AG20443 (cell line): ENCODE measurements around the gene SLC19A1.

ENCODE experiments used
- DNase-seq: peaks from one replicate; pipeline ENCODE4 v3.0.0; 2012; ENCODE audit warnings: low spot score, mixed read lengths

Gene SLC19A1

DNA sequence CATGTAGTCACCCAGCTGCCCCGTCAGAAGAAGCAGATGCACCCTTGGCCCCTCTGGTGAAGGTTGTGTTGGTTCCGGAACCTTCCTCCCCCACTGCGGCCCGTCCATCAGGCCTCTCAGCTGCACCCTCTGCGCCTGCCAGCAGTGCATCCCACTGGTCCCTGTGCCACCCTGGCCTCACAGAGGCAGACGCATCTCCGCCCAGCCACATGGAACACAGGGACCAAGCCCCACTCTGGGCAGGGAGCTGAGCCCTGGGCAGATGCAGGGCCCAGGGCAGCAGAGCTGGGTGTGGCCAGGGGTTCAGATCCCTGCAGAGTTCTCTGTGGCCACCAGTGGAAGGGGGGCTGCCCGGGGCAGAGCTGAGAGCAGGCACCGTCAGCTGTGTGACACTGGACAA, 50.6 kb downstream of the SLC19A1 start:
- DNase-seq: no peak

DNA sequence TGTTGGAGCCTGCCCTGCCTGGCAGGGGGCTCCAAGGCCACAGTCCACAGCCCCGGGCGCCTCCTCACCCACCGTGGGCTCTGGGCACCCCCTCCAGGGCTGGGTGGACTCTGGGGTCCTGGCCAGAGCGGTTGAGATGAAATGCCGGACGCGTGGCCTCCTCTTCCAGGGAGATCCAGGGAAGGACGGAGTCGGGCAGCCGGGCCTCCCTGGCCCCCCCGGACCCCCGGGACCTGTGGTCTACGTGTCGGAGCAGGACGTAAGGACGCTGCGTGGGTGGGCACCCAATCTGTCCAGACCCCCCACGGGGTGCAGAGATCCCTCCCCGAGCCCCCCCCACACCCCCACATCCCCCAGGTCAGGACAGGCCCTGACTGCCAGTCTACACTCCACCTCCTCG, 51.2 kb downstream of the SLC19A1 start:
- no peak for DNase-seq

DNA sequence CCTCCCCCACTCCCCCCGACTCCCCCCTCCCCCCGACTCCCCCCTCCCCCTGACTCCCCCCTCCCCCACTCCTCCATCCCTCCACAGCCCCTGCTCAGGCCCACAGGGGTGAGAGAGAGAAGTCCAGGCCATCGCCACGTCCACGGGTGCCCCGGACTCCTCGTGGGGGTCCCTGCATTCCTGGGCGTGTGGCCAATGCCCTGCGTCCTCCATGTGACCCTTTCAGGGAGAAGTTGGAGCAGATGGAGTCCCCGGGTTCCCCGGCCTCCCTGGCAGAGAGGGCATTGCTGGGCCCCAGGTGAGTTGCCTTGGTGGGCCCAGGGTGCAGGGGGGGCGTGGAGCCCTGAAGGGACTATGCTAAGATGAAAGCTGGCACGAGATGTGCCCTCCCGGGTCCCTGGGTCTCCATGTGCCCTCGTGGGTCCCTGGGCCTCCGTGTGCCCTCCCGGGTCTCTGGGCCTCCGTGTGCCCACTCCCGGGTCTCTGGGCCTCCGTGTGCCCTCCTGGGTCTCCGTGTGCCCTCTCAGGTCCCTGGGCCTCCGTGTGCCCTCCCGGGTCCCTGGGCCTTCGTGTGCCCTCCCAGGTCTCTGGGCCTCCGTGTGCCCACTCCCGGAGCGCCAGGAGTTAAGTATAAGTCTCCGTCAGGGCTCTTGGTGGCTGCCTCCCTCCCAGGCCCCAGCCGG, 52.0 kb downstream of the SLC19A1 start:
- no peak for DNase-seq

DNA sequence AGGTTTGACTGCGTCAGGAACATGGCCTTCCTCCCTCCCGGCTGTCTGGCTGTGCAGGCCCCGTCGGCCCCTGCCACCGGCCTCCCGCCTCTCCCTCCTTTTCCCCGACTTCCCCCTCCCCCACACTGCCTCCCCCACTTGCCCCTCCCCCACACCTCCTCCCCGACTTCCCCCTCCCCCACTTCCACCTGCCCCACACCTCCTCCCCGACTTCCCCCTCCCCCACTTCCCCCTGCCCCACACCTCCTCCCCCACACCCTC, 52.6 kb downstream of the SLC19A1 start:
- DNase-seq: no peak

DNA sequence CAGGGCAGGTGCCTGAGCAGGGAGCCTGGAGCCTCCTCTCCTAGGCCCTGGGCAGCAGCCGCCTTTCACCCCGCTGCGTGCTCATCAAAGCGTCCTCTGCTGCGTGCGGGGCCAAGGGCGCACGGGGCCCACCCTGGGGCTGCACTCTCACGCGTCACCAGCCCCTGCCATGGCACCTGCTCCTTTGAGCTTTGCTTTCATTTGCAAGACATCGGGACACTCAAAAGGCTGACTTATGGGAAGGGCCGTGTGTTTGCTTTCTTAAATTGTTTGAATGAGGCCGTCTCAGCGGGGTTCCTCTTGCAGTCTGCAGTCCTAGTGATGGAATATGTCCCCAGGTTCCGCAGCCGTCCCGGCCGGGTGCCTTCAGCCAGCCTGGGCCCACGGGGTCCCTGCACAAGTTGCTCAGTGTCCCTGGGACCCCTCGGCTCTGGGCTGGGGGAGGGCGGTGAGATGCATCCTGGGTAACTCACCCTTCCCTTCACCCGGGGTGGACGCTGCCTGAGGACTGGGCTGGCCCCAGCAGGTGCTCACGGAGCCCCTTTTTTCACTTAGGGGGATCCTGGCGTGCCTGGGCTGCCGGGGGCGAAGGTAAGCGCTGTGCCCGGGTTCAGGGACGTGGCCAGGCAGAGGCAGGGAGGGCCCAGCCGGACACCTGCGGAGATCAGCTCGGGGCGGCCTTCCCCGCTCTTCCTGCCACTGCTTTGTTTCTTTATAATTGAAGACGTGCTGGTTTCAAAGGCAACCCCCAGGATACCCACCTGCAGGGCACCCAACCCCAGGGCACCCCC, 53.1 kb downstream of the SLC19A1 start:
- DNase-seq: no peak

DNA sequence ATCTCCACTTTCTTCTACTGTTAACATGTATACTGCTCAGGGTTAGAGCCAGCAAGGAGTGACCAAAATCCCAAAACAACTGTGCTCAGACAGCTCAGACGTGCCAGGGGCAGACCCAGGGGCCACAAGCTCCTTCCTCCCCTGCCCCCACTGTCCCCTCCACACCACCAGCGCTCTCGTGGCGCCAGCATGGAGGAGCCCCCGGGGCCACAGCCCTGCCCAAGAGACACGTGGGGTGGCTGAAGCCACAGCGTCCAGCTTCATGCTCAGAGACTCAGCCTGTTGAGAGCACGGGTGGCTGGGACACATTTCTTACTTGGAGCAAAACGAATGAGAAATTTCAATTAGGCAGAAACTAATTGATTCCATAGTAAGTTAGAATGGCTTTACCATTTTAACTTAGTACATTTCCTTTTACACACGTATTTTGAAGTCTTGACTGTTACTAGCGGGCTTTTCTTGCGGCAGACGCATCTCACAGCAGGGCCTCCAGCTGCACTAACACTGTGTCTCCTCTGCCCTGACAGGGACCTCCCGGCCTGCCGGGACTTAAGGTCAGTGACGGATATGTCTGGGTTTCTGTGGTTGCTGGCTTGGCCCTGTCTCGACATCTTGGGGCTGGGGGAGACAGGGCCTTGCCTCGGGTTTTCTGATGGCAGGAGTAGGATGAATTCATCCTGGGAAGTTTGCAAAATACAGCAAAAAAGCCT, 54.2 kb downstream of the SLC19A1 start:
- DNase-seq: no peak

DNA sequence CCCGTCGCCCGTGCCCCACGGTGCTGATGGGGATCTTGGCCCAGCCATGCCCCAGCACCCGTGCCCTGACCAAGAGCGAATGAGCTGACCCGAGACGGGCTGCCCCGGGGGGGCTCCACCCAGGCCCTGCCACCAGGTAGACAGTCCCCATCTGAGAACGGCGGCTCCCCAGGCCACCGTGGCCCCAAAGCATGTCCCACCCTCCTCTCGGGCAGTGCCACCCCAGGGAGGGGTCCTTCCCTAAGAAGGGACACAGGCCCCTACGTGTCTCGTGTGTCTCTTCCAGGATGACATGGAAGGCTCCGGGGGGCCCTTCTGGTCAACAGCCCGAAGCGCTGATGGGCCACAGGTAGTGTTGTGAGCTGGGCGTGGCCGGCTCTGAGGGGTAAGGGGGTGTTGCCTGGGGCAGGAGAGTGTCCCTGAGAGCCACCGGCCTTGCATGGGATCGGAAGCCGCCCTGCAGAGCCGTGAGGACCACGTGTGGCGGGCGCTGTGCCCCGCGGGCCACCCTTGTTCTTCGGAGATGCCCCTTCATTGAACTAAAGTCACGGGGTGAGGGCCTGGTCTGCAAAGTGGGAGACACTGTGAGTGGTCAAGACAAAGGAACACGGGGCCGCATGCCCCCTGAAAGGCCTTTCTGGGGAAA, 55.0 kb downstream of the SLC19A1 start:
- no peak for DNase-seq

DNA sequence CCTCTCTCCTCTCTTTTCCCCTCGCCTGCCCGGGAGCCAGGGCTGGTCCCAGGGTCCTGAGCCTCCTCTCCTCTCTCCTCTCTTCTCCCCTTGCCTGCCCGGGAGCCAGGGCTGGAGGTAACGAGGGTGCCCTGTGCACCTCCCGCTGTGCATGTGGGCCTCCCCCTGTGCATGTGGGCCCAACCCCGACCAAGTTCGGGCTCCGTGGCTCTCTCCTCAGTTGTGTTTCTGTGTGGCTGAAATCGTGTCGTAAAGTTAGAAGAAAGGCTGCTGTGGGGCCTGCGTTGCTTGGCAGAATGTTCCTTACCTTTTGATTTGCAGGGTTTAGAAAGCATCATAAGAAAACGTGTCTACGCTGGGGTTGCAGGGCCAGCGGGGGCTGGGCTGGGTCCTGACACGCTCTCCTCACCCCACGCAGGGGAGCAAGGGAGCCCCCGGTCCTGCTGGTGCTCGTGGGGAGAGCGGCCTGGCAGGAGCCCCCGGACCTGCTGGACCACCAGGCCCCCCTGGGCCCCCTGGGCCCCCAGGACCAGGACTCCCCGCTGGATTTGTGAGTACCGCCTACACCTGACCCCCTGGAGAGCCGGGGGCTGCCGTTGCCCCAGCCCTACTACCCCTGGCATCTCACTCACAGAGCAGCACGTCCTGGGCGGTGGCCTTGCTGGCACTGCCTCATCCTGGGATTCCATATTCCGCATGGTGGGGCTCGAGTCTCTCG, 55.6 kb downstream of the SLC19A1 start:
- DNase-seq: no peak

DNA sequence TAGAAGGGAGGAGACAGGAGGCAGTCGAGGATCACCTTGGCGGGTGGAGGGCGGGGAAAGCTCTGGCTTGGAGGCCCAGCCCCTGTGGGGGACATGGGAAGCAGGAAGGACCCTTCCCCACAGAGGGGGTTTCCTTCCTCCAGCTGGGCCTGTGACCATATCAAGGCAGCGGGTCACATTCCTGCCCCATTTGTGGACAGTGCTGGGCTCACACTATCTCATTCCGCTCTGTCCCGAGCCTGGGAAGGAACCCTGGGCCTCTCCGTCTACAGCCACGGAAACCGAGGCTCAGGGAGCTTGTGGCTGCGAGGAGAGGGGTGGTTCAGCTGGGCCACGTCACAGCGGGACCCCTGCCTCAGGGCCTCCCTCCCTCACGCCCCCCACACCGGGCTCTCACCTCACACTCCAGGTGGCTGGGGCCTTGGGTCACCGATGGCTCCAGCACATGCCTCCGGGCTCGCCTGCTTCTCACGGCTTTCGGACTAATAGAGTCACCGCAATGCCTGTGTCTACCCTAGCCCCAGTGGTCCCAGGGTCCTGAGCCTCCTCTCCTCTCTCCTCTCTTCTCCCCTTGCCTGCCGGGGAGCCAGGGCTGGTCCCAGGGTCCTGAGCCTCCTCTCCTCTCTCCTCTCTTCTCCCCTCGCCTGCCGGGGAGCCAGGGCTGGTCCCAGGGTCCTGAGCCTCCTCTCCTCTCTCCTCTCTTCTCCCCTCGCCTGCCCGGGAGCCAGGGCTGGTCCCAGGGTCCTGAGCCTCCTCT, 56.4 kb downstream of the SLC19A1 start:
- DNase-seq: no peak

DNA sequence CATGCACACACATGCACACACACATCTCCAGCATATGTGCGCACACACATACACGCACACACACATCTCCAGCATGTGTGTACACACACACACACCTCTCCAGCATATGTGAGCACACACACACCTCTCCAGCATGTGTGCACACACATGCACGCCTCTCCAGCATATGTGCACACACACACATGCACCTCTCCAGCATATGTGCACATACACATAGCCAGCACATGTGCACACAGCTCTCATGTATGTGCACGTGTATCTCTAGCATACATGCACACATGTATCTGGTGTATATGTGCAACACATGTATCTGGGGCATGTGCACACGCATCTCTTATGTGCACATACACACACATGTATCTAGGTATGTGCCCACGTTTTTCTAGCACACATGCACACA, 57.9 kb downstream of the SLC19A1 start:
- no peak for DNase-seq

DNA sequence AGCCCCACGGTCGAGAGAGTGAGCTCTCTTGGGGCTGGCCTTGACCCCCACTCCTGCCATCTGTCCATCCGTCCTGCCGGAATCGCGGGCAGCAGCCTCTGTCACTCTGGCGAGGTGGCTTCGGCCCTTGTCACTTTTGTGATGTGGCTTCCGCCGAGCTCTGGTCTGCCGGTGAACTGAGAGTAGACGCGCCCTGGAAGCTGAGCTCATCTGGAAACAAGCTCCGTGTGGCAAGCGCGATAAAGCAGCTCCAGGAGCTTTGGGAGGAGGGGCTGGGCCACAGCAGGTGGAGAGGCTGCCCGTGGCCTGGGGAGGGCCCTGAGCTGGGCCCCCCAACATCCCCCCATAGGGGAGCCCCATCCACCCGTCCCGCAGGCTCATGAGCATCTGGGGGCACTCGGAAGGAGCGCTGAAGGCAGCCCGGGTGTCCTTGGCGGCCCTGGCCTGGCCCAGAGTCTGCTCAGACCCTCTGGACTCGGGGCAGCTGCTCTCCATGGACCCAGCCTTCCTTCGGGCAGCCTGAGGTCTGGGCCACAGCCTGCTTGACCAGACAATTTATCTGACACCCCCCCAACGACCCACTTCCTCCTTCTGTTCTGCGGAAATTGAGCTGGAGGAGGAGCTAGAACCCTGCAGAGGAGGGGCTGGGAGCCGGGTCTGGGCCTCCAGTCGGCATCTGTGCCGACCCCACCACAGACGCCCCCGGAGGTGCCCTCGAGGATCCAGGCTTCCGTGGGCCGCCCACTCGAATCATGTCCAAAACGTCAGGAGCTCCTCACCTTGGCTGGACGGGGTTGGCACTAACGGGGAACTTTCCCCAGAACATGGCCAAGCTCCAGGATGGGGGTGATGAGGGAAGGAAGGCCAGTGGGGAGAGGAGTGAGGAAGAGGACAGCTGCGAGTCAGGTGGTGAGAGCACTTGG, 59.1 kb downstream of the SLC19A1 start:
- DNase-seq: no peak

DNA sequence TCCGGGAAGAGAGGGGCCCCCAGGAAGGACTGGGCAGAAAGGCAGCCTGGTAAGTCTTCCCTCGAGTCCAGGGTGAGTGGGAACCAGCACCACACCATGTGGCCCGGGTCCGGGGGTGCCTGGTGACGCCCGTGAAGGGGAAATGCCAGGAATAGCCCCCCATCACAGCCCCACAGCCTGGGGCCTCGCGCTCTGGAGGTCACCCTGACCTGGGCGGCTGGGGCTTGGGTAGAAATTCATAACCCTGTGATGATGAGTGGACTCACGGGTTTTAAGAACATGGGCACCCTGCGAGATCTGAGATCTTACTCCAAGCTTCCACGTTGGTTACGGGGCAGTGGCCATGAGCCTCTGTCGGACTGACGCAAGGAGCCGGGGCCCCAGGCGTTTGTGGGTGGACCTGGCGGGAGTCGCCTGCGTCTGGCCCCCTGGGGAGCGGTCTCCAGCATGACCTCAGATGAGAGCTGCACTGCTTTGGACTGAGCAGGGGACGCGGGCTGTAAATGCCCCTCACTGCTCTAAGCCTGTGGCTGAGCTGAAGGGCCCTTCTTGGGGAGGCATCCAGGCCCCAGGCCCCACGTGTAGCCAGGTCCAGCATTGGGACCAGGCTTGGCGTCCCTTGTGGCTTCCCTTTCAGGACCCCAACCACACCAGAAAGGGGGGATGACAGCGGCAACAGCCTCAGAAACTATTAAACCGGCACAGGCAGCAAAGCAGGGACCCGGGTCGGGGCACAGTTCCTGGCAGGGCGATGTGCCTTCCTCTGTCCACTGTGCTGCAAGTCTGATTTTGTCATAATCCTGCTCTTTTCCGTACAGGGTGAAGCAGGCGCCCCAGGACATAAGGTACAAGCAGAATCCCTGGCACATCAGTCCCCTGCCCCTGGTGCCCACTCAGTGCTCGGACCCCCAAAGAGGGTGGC, 60.0 kb downstream of the SLC19A1 start:
- no peak for DNase-seq

DNA sequence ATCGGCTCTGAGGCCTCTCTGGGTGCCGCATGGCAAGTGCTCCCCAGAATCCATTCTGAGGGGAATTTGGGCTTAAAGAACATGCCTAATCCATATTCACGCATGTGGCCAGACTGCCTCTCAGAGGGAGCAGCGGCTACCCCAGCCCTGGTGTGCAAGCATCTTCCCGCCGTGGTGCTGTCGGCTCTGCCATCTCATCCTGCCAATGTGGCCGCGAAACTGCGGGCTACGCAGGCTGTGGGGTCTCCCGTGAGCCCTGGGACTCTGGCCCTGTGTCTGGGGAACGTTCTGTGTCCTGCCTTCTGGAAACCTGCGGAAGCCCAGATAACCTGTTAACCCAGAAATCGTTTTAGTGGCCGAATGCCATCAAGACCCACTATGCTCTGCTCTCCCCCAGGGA, 60.7 kb downstream of the SLC19A1 start:
- no peak for DNase-seq

DNA sequence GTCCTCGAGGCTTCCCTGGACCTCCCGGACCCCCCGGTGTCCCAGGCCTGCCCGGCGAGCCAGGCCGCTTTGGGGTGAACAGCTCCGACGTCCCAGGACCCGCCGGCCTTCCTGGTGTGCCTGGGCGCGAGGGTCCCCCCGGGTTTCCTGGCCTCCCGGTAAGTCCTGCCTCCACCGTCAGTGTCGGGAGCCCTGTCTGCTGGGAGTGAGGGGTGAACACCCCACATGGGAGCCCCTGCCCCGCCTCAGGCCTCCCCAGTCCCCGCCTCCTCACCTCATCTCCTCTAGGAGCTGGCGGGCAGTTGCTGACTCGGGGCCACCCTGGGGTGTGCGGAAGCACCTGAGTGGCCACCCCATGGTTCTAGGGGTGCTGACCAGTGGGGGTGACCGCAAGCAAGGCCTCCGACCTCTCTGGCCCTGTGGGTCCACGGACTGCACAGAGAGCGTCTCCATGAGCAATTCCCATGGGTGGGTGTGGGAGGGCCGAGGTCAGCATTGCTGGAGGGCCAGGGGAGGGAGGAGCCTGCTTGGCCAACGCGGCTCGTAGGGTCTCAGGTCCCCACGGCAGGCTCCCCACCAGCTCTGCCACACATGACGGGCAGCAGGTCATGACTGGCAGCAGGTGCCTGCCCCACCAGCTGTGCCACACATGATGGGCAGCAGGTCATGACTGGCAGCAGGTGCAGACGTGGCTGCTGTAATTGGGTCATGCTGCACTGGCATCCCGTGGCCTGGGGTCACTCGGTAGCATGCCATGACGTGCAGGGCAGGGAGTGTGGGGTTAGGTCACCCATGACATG, 61.3 kb downstream of the SLC19A1 start:
- DNase-seq: no peak

DNA sequence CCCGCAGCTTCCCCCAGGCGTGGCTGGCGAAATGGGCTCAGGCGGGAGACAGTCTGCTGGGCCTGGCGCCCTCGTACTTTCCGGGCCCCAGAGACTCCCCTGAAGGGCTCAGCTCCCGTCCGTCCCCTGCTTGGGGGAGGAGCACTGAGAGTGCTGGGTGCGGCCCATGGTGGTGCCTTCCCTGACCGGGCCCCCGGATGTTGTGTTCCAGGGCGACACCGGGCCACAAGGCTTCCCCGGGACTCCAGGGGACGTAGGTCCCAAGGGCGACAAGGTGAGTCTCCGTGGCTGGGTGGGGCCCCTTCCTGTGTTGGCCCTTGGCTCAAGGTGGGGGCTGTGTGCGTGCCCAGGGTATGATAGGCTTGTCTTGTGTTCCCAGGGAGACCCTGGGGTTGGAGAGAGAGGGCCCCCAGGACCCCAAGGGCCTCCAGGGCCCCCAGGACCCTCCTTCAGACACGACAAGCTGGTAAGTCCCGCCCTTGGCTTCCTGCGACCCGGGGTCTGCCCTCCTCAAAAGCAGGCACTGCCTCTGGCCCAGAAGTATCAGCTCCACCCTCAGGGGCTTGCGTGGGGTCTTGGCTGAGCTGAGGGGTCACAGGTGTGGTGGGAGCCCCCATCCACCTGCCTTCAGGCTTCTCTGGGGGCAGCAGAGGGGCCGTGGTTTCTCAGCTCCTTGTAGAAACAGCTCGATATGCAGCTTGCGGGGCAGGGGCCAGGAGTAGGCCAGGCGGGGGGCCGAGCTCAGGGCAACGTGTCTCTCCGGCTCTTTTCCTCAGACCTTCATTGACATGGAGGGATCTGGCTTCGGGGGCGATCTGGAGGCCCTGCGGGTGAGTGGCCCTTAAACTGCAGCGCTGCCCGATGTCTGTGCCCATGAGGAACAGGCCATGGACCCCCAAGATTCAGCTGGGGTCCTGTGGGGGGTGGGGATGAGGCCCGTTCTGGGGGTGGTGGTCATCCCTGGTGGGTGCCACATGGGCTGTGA, 62.3 kb downstream of the SLC19A1 start:
- DNase-seq: no peak

DNA sequence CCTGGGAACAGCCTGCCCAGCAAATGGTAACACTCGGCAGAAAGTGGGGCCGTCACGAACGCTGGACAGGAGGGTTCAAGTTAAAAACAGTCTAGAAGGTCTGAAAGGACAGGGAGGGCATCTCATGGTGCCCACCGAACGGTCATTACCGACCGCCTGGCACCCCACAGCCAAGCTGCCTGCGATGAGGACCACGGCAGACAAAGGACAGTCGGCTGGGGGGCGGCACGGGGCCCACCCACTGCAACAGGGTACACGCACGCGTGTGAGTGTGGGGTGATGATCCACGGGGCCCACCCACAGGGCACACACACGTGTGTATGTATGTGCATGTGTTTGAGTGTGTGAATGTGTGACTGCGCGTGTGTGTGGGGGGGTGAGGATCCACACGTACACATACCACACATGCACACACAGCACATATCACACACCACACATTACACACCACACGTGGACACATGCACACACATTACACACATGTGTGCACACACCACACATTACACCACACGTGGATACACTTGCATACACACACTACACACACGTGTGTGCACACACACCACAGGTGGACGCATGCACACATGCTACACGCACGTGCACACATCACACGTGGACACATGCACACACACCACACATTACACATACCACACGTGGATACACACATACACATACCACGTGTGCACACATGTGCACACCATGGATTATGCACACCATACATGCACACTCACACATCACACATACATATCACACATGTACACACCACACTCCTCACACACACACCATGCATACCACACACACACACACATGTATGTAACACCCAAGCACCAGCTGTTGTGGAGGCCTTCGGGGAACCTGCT, 63.2 kb downstream of the SLC19A1 start:
- no peak for DNase-seq
